ENCODE data around the gene ADAMTS2.

The ADAMTS2 gene

GRCh38 chr5:179281694-179282093 is 63.6 kb downstream of the ADAMTS2 start:
- TF ChIP-seq CTCF (IDR thresholded peaks at IDR 0.05; ENCODE audit: low read depth, low read length, missing control alignments): no peak
- H3K4me3 ChIP-seq (replicated peaks; ENCODE audit: low read depth, low read length): no peak overlapping the region
- DNase-seq (ENCODE audit: extremely low read depth, low read depth): no peak

DNA sequence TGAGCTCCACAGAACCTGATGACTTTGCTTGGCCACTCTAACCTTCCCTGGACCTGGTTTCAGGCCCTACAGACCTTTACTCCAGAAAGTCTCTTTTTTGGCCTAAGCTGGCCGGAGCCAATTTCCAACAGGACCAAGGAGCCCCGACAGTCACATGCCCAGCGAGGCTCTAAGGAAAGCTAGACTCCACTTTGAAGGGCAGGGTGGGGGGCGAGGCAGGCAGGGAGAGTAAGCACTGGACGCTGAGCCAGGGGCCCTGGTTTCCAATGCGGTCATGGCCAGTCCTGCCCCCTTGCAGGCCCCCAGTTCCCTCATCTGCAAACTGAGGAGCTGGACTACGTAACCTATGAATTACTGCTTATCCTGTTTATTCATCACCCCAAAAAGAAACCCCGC is 65.2 kb downstream of the ADAMTS2 start:
- TF ChIP-seq CTCF (IDR thresholded peaks at IDR 0.05; ENCODE audit: low read depth, low read length, missing control alignments): no peak
- DNase-seq (ENCODE audit: extremely low read depth, low read depth): no peak
- no peak overlapping the region for H3K4me3 ChIP-seq (replicated peaks; ENCODE audit: low read depth, low read length)

- DNase-seq (ENCODE audit: extremely low read depth, low read depth): no peak
- TF ChIP-seq CTCF (IDR thresholded peaks at IDR 0.05; ENCODE audit: low read depth, low read length, missing control alignments): no peak
- H3K4me3 ChIP-seq (replicated peaks; ENCODE audit: low read depth, low read length): no peak overlapping the region
Observed at GRCh38 chr5:179279347-179280094, 65.7 kb downstream of the ADAMTS2 start.

GRCh38 chr5:179278546-179278945 is 66.7 kb downstream of the ADAMTS2 start:
- DNase-seq (ENCODE audit: extremely low read depth, low read depth): no peak
- no peak overlapping the region for H3K4me3 ChIP-seq (replicated peaks; ENCODE audit: low read depth, low read length)
- TF ChIP-seq CTCF (IDR thresholded peaks at IDR 0.05; ENCODE audit: low read depth, low read length, missing control alignments): no peak

DNA sequence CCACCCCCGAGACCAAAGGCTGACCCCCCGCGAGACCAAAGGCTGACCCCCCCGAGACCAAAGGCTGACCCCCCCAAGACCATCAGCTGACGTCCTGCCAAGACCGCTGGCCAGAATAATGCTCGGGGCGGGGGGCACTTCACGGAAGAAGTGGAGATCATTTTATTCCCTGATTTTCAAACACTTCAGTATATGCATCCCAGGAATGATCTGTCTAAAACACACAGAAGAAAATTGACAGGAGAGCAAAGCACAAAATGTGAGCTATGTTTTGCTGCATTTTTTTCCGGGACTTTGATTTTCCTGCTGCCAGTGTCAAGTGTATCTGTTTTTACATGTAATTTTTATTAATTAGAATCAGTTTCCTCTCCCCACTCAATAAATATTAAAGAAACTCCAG is 67.1 kb downstream of the ADAMTS2 start:
- H3K4me3 ChIP-seq (replicated peaks; ENCODE audit: low read depth, low read length): no peak overlapping the region
- DNase-seq (ENCODE audit: extremely low read depth, low read depth): no peak
- no peak for TF ChIP-seq CTCF (IDR thresholded peaks at IDR 0.05; ENCODE audit: low read depth, low read length, missing control alignments)

DNA sequence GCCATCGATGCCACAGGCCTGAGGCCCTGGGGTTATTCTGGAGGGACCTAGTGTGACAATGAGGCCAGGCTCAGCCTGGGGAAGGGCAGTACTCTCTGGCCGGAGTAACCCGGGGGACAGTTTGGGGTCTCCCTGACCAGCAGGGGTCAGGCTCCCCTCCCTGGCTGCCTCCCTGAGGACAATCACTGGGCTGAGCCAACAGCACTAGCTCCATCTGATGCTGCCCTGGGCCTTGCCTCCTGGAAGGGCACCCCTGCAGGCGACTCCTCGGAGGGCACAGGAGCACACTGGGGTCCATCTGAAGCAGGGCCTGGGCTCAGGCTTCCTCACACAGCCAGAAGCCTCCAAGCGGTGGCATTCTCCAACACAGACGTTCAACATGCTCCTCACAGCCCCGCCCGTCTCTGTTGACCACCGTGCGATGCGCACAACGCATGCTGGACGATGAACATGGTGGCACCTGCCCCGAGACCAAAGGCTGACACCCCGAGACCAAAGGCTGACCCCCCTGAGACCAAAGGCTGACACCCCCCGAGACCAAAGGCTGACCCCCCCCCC is 68.3 kb downstream of the ADAMTS2 start:
- no peak for DNase-seq (ENCODE audit: extremely low read depth, low read depth)
- no peak for TF ChIP-seq CTCF (IDR thresholded peaks at IDR 0.05; ENCODE audit: low read depth, low read length, missing control alignments)
- H3K4me3 ChIP-seq (replicated peaks; ENCODE audit: low read depth, low read length): no peak overlapping the region
